ENCODE results near the gene ORAI2.

ORAI2 gene

DNA sequence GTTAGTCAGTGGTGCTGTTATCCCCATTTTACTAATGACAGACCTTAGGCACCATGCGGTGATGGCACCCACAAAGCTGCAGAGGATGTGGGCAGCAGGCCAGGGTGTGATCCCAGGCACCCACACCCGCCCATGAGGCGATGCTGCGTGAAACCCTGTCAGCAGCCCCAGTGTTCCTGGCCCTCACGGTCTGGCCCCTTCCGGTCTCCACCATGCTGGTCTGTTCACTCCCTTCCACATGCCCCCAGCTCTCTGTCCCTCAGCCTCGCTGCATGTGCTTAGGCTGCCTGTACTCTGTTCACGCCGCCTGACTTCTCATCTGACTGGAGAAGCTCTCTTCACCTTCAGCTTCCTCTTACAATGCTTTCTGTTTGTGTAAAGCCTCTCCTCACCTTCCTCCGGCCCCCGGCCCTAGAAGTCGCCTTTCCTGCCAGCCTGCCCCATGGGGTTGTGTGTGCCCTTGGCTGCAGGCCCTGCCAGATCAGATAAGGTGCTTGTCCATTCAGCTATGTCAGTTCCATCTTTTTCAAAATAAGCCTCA lies 17.6 kb upstream of the ORAI2 start:
- no peak for DNase-seq

- no peak for DNase-seq
These were observed 17.0 kb upstream of the ORAI2 start for GRCh38 chr7:102416406-102416805.

GRCh38 chr7:102417105-102417504 lies 16.3 kb upstream of the ORAI2 start:
- DNase-seq, result no peak

DNA sequence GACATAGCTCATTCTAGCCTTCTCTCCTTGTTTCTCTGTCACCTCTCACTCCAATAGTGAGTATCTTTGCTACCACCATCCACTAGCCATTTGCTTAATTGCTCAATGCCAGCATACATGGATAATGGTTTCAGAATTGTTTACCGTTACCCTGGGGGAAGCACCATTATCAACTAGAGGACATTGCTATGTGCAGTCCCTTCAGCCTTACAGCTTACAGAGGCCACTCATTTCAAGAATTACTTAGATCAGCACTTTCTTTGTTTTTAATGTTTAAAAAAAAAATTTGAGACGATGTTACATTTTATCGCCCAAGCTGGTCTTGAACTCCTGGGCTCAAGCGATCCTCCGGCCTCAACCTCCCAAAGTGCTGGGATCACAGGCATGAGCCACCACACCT lies 14.8 kb upstream of the ORAI2 start:
- no peak for DNase-seq

- DNase-seq, result no peak
These were observed 11.6 kb upstream of the ORAI2 start for GRCh38 chr7:102421706-102422240.

- no peak for DNase-seq
These were observed 9.2 kb upstream of the ORAI2 start for GRCh38 chr7:102424129-102424551.

- no peak for DNase-seq
These were observed 8.6 kb upstream of the ORAI2 start for GRCh38 chr7:102424787-102425218.

- DNase-seq, result peak; percentile 21
These were observed 7.6 kb upstream of the ORAI2 start for GRCh38 chr7:102425639-102426267.

DNA sequence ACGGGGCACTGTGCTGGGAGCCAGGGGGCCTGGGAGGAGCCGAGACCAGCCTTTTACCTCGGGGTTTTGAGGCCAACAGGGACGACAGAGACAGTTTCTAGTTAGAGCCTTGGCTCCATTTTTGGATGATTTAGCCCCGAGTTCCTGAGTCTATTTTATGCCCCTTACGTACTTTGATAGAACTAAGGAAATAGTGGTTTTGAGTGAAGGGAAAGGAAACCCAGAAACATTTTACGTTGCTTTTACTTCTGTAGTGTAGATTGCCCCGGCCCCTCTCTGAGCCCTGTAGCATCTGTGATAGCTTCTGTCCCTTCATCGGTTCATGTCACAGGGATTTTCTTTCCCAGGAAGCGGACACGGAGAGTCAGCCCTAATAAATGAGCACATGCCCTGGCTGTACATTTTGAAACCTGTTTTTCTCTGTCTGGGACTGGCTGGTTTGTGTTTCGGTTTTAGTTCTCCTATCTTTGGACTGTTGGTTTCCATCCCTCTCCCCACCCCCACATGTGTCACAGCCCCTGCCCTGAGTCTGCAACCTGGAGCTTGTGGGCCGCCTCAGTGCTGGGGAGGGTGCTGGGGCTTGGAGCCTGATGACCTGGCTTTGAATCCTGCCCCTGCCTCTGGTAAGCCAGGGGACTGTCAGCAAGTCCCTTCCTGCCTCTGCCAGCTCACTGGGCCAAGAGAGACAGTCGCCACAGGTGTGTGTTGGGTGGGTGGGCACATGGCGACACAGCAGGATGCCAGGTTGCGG lies 6.9 kb upstream of the ORAI2 start:
- peak; percentile 67 for DNase-seq

GRCh38 chr7:102427019-102427405 lies 6.4 kb upstream of the ORAI2 start:
- DNase-seq, result no peak

DNA sequence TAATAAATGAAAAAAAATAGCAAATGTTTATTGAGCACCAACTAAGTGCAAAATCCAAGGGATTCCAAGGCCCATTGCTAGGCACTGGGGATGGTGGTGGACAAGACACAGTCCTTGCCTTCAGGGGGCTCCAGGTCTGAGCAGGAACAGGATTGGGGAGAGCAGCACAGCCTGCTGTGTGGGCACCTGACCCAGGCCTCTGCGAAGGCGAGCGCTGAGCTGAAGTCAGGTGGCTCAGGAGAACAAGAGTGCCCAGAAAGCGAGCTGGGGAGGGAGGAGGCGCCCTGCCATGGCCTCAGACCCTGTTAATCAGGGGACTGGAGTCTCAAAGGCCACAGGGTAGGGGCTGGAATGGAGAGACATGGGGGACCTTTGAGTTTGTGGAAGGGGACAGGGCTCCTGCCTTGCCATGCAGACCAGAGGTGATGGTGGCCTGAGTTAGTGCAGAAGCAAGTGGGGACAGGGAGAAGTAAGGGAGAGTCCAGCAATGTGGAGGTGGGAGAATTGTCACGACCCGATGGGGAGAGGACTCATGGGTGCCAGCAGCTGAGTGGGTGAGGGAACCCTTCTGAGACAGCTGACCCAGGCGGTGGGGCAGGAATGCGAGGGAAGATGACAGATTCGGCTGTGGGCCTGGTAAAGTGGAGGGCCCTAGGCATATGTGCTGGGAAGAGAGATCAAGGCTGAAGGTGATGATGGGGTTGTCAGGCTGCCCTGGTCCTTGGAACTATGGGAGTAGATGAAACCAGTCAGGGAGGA lies 4.1 kb upstream of the ORAI2 start:
- no peak for DNase-seq

- DNase-seq, result no peak
These were observed 1.6 kb upstream of the ORAI2 start for GRCh38 chr7:102431617-102432298.

DNA sequence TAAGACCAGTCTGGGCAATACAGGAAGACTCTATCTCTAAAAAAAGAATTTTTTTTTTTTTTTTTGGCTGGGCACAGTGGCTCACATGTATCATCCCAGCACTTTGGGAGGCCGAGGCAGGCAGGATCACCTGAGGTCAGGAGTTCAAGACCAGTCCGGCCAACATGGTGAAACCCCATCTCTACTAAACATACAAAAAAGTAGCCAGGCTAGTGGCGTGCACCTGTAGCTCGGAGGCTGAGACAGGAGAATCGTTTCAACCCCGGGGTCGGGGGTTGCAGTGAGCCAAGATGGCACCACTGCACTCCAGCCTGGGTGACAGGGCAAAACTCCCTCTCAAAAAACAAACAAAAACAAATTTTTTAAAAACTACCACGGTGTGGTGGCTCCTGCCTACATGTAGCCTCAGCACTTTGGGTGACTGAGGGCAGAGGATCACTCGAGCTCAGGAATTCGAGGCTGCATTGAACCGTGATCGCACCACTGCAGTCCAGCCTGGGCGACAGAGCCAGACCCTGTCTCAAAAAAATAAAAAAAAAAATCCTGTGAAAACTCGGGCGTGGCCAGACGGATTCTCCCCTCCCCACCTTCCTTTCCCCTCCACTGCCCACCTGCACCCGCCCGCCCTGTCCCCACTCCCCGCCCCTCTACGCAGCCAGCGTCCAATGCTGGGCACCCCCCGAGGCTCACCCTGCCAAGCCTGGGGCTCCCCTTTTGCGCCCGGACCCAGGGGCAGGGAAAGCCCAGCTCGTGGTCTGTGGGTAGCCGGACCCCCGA lies 745 bp upstream of the ORAI2 start:
- no peak for DNase-seq

DNA sequence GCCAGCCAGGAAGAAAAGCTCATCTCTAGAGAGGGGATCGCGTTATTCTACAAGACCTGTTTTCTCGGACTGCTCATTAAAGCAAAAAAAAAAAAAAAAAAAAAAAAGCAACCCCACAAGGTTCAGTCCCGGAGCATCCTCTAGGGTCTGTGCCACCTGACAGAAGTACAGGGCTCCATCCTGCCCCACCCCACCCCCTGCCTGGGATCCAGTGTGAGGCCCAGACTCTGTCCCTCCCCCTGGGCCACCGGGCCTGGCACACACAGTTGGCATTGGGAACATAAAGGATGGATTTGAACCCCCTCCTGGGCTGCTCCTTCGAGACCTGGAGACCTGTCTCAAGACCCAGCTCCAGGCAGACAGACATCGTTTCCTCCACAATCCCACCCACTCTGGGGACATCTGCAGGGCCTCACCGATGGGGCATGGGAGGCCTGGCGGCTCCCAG lies 688 bp downstream of the ORAI2 start:
- no peak for DNase-seq

- no peak for DNase-seq
These were observed 2.7 kb downstream of the ORAI2 start for GRCh38 chr7:102436118-102436517.

GRCh38 chr7:102439963-102440795 lies 6.8 kb downstream of the ORAI2 start:
- DNase-seq, result no peak

DNA sequence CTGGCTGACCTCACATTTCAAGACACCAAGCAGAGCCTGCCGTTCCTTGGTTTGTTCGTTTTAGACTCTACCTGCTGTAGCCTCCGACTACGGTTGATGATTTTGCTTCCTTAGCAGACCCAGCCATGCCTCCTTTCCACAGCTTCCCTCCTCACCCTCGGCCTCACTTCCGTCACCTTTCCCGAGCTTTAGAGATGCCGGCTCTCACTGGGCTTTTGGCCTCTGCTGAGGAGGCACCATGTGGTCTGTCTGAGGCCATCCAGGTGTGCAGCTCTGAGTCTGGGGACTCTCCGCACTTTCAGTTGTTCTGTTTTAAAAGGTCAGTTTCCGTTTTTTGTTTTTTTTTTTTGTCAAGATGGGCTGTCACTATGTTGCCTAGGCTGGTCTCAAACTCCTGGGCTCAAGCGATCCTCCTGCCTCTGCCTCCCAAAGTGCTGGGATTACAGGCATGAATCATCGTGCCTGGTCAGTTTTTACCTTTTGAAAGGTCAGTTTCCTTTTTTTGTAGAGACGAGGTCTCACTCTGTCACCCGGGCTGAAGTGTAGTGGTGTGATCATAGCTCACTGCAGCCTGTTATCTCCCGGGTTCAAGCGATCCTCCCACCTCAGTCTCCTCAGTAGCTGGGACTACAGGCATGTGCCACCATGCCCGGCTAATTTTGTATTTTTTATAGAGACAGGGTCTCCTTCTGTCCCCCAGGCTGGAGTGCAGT lies 11.7 kb downstream of the ORAI2 start:
- DNase-seq, result no peak

GRCh38 chr7:102445674-102446071 lies 12.3 kb downstream of the ORAI2 start:
- no peak for DNase-seq

GRCh38 chr7:102446387-102447156 lies 13.2 kb downstream of the ORAI2 start:
- DNase-seq, result no peak
